Lower leg skin (tissue), 3 donors: Measurements from ENCODE around the gene SLC34A1.

Experiments used
- POLR2A ChIP-seq, 2 donors: fragments of 450-650 bp; IDR thresholded peaks; one replicate each; pipeline ENCODE4 v1.6.1; 2016 to 2017; ENCODE audit warnings: antibody characterized with exemption in 2 of 2, mild to moderate bottlenecking in 1 of 2, moderate library complexity in 1 of 2
- TF ChIP-seq, protein P1 (sequence below), 3 donors: fragments of 450-650 bp; IDR thresholded peaks; one replicate each; pipeline ENCODE4 v1.5.1; 2016; ENCODE audit warnings: antibody characterized with exemption in 3 of 3, mild to moderate bottlenecking in 3 of 3, moderate library complexity in 2 of 3

DNA sequence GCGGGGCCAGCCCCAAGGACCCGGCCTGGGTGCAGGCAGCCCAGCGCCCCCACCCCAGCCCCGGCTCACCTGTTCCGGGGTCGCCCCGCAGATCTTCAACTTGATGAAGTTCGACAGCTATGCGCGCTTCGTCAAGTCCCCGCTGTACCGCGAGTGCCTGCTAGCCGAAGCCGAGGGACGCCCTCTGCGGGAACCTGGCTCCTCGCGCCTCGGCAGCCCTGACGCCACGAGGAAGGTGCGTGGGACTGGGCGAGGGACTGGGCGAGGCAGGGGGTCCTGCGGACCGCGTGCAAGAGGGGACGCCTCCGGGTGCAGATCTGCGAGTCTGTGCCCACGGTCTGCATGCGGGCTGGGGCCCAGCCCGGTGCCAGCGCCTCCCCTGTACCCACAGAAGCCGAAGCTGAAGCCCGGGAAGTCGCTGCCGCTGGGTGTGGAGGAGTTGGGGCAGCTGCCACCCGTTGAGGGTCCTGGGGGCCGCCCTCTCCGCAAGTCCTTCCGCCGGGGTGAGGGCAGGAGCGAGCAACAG lies 16.8 kb upstream of the SLC34A1 start:
- TF ChIP-seq, protein P1, sequence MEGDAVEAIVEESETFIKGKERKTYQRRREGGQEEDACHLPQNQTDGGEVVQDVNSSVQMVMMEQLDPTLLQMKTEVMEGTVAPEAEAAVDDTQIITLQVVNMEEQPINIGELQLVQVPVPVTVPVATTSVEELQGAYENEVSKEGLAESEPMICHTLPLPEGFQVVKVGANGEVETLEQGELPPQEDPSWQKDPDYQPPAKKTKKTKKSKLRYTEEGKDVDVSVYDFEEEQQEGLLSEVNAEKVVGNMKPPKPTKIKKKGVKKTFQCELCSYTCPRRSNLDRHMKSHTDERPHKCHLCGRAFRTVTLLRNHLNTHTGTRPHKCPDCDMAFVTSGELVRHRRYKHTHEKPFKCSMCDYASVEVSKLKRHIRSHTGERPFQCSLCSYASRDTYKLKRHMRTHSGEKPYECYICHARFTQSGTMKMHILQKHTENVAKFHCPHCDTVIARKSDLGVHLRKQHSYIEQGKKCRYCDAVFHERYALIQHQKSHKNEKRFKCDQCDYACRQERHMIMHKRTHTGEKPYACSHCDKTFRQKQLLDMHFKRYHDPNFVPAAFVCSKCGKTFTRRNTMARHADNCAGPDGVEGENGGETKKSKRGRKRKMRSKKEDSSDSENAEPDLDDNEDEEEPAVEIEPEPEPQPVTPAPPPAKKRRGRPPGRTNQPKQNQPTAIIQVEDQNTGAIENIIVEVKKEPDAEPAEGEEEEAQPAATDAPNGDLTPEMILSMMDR (IDR thresholded peaks at IDR 0.05), result no peak
- no peak for TF ChIP-seq POLR2A (IDR thresholded peaks at IDR 0.05)
